Cerebellar nuclear complex (tissue), 1 donor: ENCODE results near the gene NFKB2.

ENCODE experiments used
- DNase-seq, 2 experiments: peaks; one replicate each; lab custom pipeline; 2025; lab: John Stamatoyannopoulos, UW

The NFKB2 gene

GRCh38 chr10:102394801-102395399 lies 605 bp upstream of the NFKB2 start:
- no peak for DNase-seq

- DNase-seq, result no peak
Observed at GRCh38 chr10:102396317-102396650, 779 bp downstream of the NFKB2 start.

- DNase-seq, result no peak
Observed at GRCh38 chr10:102396730-102397151, 1.2 kb downstream of the NFKB2 start.

- no peak for DNase-seq
Observed at GRCh38 chr10:102397222-102398171, 2.0 kb downstream of the NFKB2 start.

- DNase-seq, result no peak
Observed at GRCh38 chr10:102398172-102399020, 2.9 kb downstream of the NFKB2 start.

- DNase-seq, result peak in 1 of 2 experiments; percentile 76
Observed at GRCh38 chr10:102399217-102400021, 3.9 kb downstream of the NFKB2 start.

GRCh38 chr10:102400076-102400475 lies 4.6 kb downstream of the NFKB2 start:
- DNase-seq, result no peak

- no peak for DNase-seq
Observed at GRCh38 chr10:102400598-102401341, 5.3 kb downstream of the NFKB2 start.

- no peak for DNase-seq
Observed at GRCh38 chr10:102401342-102401654, 5.8 kb downstream of the NFKB2 start.

GRCh38 chr10:102401735-102402511 lies 6.4 kb downstream of the NFKB2 start:
- DNase-seq, result no peak

- DNase-seq, result no peak
Observed at GRCh38 chr10:102402512-102402896, 7.0 kb downstream of the NFKB2 start.

- no peak for DNase-seq
Observed at GRCh38 chr10:102403115-102403514, 7.6 kb downstream of the NFKB2 start.

GRCh38 chr10:102404361-102405107 lies 9.0 kb downstream of the NFKB2 start:
- DNase-seq, result no peak

GRCh38 chr10:102405108-102405571 lies 9.6 kb downstream of the NFKB2 start:
- no peak for DNase-seq

GRCh38 chr10:102405632-102406031 lies 10.1 kb downstream of the NFKB2 start:
- DNase-seq, result no peak

- no peak for DNase-seq
Observed at GRCh38 chr10:102406815-102407214, 11.3 kb downstream of the NFKB2 start.

- DNase-seq, result no peak
Observed at GRCh38 chr10:102407425-102408130, 12.1 kb downstream of the NFKB2 start.

- DNase-seq, result no peak
Observed at GRCh38 chr10:102408131-102408727, 12.7 kb downstream of the NFKB2 start.
